Fibroblast of the aortic adventitia (primary cell): ENCODE measurements around the gene SPIN1. TPM values are rescaled to one million over a fixed set of nuclear protein-coding genes. Genes with fewer than 3 reads are reported as not detected.
"Not testable (repeated sequence)": the region's sequence is repeated elsewhere in the genome, so short reads cannot be mapped to it uniquely, and the experiment has no call there.

ENCODE experiments used
- DNase-seq: peaks from one replicate; pipeline ENCODE4 v3.0.0-alpha.2; 2010; ENCODE audit warnings: low read depth
- H3K4me3 ChIP-seq: 2 replicates; pipeline ENCODE4 v1.5.1; 2011; ENCODE audit warnings: low read depth, mild to moderate bottlenecking, control low read depth, low read length, moderate library complexity
- CTCF ChIP-seq: IDR thresholded peaks from 2 replicates; pipeline ENCODE4 v1.5.1; 2011; ENCODE audit warnings: mild to moderate bottlenecking, low read length, control low read depth, inconsistent platforms; ENCODE audit not compliant: insufficient read depth
- total RNA-seq: library from RNA; depleted of rRNA; stranded (reverse); fragments of >200 nt; gene quantifications from 2 replicates; pipeline ENCODE4 v1.2.3, GENCODE V29; 2012; ENCODE audit warnings: low replicate concordance

Gene SPIN1
- 92.5 and 135 TPM in 2 replicates for total RNA-seq

- H3K4me3 ChIP-seq: peak within 1 kb of the TSS; percentile 97
- DNase-seq: peak; percentile 64
- TF ChIP-seq CTCF: peak; percentile 43
Measured at GRCh38 chr9:88388203-88388885, at the start of gene SPIN1. SPIN1 (plus strand) TSS chr9:88388444; CDS start chr9:88426540, 38,096 bp downstream.

- no peak for TF ChIP-seq CTCF
- no peak overlapping the region for H3K4me3 ChIP-seq
- DNase-seq: no peak
Measured at GRCh38 chr9:88339317-88339716, 48.9 kb upstream of the SPIN1 start.

GRCh38 chr9:88342246-88342645 is 46.0 kb upstream of the SPIN1 start:
- TF ChIP-seq CTCF: no peak
- peak; percentile 21 for DNase-seq
- H3K4me3 ChIP-seq: no peak overlapping the region

- no peak overlapping the region for H3K4me3 ChIP-seq
- TF ChIP-seq CTCF: no peak
- DNase-seq: no peak
Measured at GRCh38 chr9:88344013-88344412, 44.2 kb upstream of the SPIN1 start.

- not testable (repeated sequence) for DNase-seq, H3K4me3 ChIP-seq
Measured at GRCh38 chr9:88350354-88350753, 37.9 kb upstream of the SPIN1 start.

GRCh38 chr9:88355166-88355565 is 33.1 kb upstream of the SPIN1 start:
- DNase-seq: no peak
- TF ChIP-seq CTCF: no peak

GRCh38 chr9:88357250-88357649 is 31.0 kb upstream of the SPIN1 start:
- not testable (repeated sequence) for H3K4me3 ChIP-seq, DNase-seq

More at GRCh38 chr9:88355166-88355565, 33.1 kb upstream of the SPIN1 start:
- H3K4me3 ChIP-seq: no peak overlapping the region

GRCh38 chr9:88358723-88359122 is 29.5 kb upstream of the SPIN1 start:
- H3K4me3 ChIP-seq: no peak overlapping the region
- no peak for DNase-seq
- TF ChIP-seq CTCF: no peak
